HG03045 (cell line): ENCODE data around the gene WFDC8.
"Not testable (repeated sequence)": the region's sequence is repeated elsewhere in the genome, so short reads cannot be mapped to it uniquely, and the experiment has no call there.

Experiments
- ATAC-seq: cut with Tn5 transposase; IDR thresholded peaks from one replicate; pipeline ENCODE4 v1.9.1; 2021; ENCODE audit warnings: mild to moderate bottlenecking, moderate library complexity; ENCODE audit not compliant: unreplicated experiment

The WFDC8 gene

GRCh38 chr20:45579184-45579583 is at the start of gene WFDC8:
WFDC8 (minus strand) TSS chr20:45579284; CDS start chr20:45579247, 37 bp downstream.
- no peak for ATAC-seq

- no peak for ATAC-seq
Observed at GRCh38 chr20:45626540-45626939, 47.5 kb upstream of the WFDC8 start.

- no peak for ATAC-seq
Observed at GRCh38 chr20:45621593-45621992, 42.5 kb upstream of the WFDC8 start.

- ATAC-seq, result no peak
Observed at GRCh38 chr20:45617591-45617990, 38.5 kb upstream of the WFDC8 start.

- no peak for ATAC-seq
Observed at GRCh38 chr20:45612314-45612713, 33.2 kb upstream of the WFDC8 start.

- no peak for ATAC-seq
Observed at GRCh38 chr20:45611054-45611453, 32.0 kb upstream of the WFDC8 start.

GRCh38 chr20:45607810-45608209 is 28.7 kb upstream of the WFDC8 start:
- no peak for ATAC-seq

GRCh38 chr20:45595235-45595634 is 16.2 kb upstream of the WFDC8 start:
- ATAC-seq, result no peak

GRCh38 chr20:45593498-45593897 is 14.4 kb upstream of the WFDC8 start:
- ATAC-seq, result no peak

GRCh38 chr20:45592574-45593189 is 13.6 kb upstream of the WFDC8 start:
- ATAC-seq, result no peak

- ATAC-seq, result no peak
Observed at GRCh38 chr20:45589725-45590124, 10.6 kb upstream of the WFDC8 start.

GRCh38 chr20:45588800-45589199 is 9.7 kb upstream of the WFDC8 start:
- ATAC-seq, result no peak

GRCh38 chr20:45585986-45586385 is 6.9 kb upstream of the WFDC8 start:
- ATAC-seq, result not testable (repeated sequence)

- ATAC-seq, result not testable (repeated sequence)
Observed at GRCh38 chr20:45584294-45584693, 5.2 kb upstream of the WFDC8 start.

- no peak for ATAC-seq
Observed at GRCh38 chr20:45583502-45583901, 4.4 kb upstream of the WFDC8 start.

- ATAC-seq, result no peak
Observed at GRCh38 chr20:45581702-45582101, 2.6 kb upstream of the WFDC8 start.

- no peak for ATAC-seq
Observed at GRCh38 chr20:45578231-45578630, 853 bp downstream of the WFDC8 start.

GRCh38 chr20:45576995-45577394 is 2.1 kb downstream of the WFDC8 start:
- no peak for ATAC-seq

GRCh38 chr20:45575931-45576330 is 3.2 kb downstream of the WFDC8 start:
- no peak for ATAC-seq

- ATAC-seq, result not testable (repeated sequence)
Observed at GRCh38 chr20:45569650-45570049, 9.4 kb downstream of the WFDC8 start.

- ATAC-seq, result no peak
Observed at GRCh38 chr20:45564760-45565276, 14.3 kb downstream of the WFDC8 start.

GRCh38 chr20:45555198-45555597 is 23.9 kb downstream of the WFDC8 start:
- no peak for ATAC-seq

- no peak for ATAC-seq
Observed at GRCh38 chr20:45552456-45552855, 26.6 kb downstream of the WFDC8 start.
